Right cardiac atrium (tissue), 5 donors: ENCODE data around the gene ANO1. TPM values are rescaled to one million over a fixed set of nuclear protein-coding genes. Genes with fewer than 3 reads are reported as not detected.

ENCODE experiments used
- ATAC-seq, 2 donors: fragments of 200-7000 bp; cut with Tn5 transposase; one replicate each; pipeline versions ENCODE4 v1.8.0 to v1.9.1; 2020; ENCODE audit warnings: moderate library complexity in 2 of 2, mild to moderate bottlenecking in 1 of 2
- DNase-seq, 3 donors: peaks; one replicate each; pipeline ENCODE4 v3.0.0-alpha.2; 2020
- H3K27ac ChIP-seq: one replicate; pipeline ENCODE4 v1.5.1; 2013; ENCODE audit warnings: mild to moderate bottlenecking, low read length, control low read depth, moderate library complexity
- H3K27me3 ChIP-seq: one replicate; pipeline ENCODE4 v1.6.1; 2013; ENCODE audit not compliant: control insufficient read depth, insufficient read depth
- H3K4me1 ChIP-seq: one replicate; pipeline ENCODE4 v1.6.1; 2013; ENCODE audit warnings: low read length; ENCODE audit not compliant: control insufficient read depth, insufficient read depth
- H3K4me3 ChIP-seq: one replicate; pipeline ENCODE4 v1.5.1; 2013; ENCODE audit warnings: low read length, control low read depth
- H3K9me3 ChIP-seq: one replicate; pipeline ENCODE4 v1.6.1; 2013; ENCODE audit warnings: low read length; ENCODE audit not compliant: control insufficient read depth
- WGBS: extraction: QIAGEN DNeasy Blood & Tissue Kit; methylation state at CpG from one replicate; pipeline ENCODE4 v1.1.7; 2013; 5-methylcytosine and 5-hydroxymethylcytosine counted together
- intact Hi-C, 4 donors: fragments of 100-400 bp; cut with DNase I; formaldehyde crosslinking; loops; one replicate each; pipeline versions ENCODE4 v1.11.0 to v1.14.0; 2022 to 2023
- polyA plus RNA-seq: library from polyadenylated mRNA; stranded (reverse); fragments of 200-250 nt; gene quantifications from one replicate; pipeline ENCODE4 v1.2.3, GENCODE V29; 2013
- total RNA-seq, 4 donors: library from RNA; stranded (reverse); fragmentation: NEBNext Ultra II Directional; extraction: Animal tissue kit (Norgen Biotek cat#: 25700); gene quantifications; one replicate each; pipeline ENCODE4 v1.2.1, GENCODE V29; 2021
- donor health status: healthy with polysubstance abuse.
- donor health status: DM: no; HTN: yes; CAD: no.
- donor health status: DM: no; HTN: no; CAD: no.
- donor health status: DM: no; HTN: yes; CAD: no; lungs with severe emphysema.
- donor health status: DM: yes; HTN: yes; CAD: no.

The ANO1 gene
- total and polyA plus RNA-seq, 5 donors: 6.8 to 18.2 (median 8.8) TPM

- peak in 1 of 3 donors; percentile 58 for DNase-seq
- Histone ChIP-seq H3K27ac (no peak overlapping the region), H3K4me1 (no peaks in the 10 kb centered on the region), H3K9me3 (no peaks in the 10 kb centered on the region), H3K4me3 (no peak overlapping the region), H3K27me3 (no peaks in the 10 kb centered on the region)
- no peak for ATAC-seq
- 46% methylated on average over 8 of the region's 8 CpGs for WGBS
- intact Hi-C loops: no loop called here
Observed at GRCh38 chr11:70158201-70158600, 80.1 kb downstream of the ANO1 start.

- Histone ChIP-seq H3K27me3 (no peaks in the 10 kb centered on the region), H3K27ac (no peak overlapping the region), H3K4me3 (no peak overlapping the region), H3K9me3 (no peaks in the 10 kb centered on the region), H3K4me1 (no peaks in the 10 kb centered on the region)
- DNase-seq: peak in 2 of 3 donors; percentile 42 to 57
- WGBS: 89% methylated on average over 14 of the region's 14 CpGs
- no peak for ATAC-seq
- intact Hi-C loops: no loop called here
Observed at GRCh38 chr11:70158757-70159389, 80.8 kb downstream of the ANO1 start.

GRCh38 chr11:70159627-70160570, 81.8 kb downstream of the ANO1 start:
- Histone ChIP-seq H3K9me3 (no peaks in the 10 kb centered on the region), H3K27ac (no peak overlapping the region), H3K4me3 (no peak overlapping the region), H3K27me3 (no peaks in the 10 kb centered on the region), H3K4me1 (no peaks in the 10 kb centered on the region)
- DNase-seq (peak in 2 of 3 donors; percentile 32 to 59), ATAC-seq (peak; percentile 15 to 60)
- 74% methylated on average over 24 of the region's 24 CpGs for WGBS
- intact Hi-C loops: no loop called here

- no peak for ATAC-seq
- H3K9me3 ChIP-seq: no peaks in the 10 kb centered on the region
- H3K4me3 ChIP-seq: no peak overlapping the region
- WGBS: 92% methylated on average over 17 of the region's 17 CpGs
- intact Hi-C loops: no loop called here
- no peaks in the 10 kb centered on the region for H3K27me3 ChIP-seq
- no peak overlapping the region for H3K27ac ChIP-seq
- DNase-seq: peak in 1 of 3 donors; percentile 14
- H3K4me1 ChIP-seq: no peaks in the 10 kb centered on the region
Observed at GRCh38 chr11:70161043-70161625, 83.0 kb downstream of the ANO1 start.

GRCh38 chr11:70164705-70165104, 86.6 kb downstream of the ANO1 start:
- H3K4me1 ChIP-seq: no peaks in the 10 kb centered on the region
- no peak overlapping the region for H3K4me3 ChIP-seq
- ATAC-seq (no peak), DNase-seq (peak in 1 of 3 donors; percentile 9)
- H3K9me3 ChIP-seq: no peaks in the 10 kb centered on the region
- 89% methylated on average over 10 of the region's 10 CpGs for WGBS
- H3K27ac ChIP-seq: no peak overlapping the region
- H3K27me3 ChIP-seq: no peaks in the 10 kb centered on the region
- intact Hi-C loops: no loop called here

- intact Hi-C loops: no loop called here
- WGBS: 87% methylated on average over 9 of the region's 9 CpGs
- Histone ChIP-seq H3K4me3 (no peak overlapping the region), H3K9me3 (no peaks in the 10 kb centered on the region), H3K4me1 (no peaks in the 10 kb centered on the region), H3K27ac (no peak overlapping the region), H3K27me3 (no peaks in the 10 kb centered on the region)
- ATAC-seq (no peak), DNase-seq (peak in 1 of 3 donors; percentile 6)
Observed at GRCh38 chr11:70167120-70167519, 89.0 kb downstream of the ANO1 start.

GRCh38 chr11:70167723-70168404, 89.7 kb downstream of the ANO1 start:
- no peak overlapping the region for H3K27ac ChIP-seq
- H3K9me3 ChIP-seq: no peaks in the 10 kb centered on the region
- DNase-seq: peak in 1 of 3 donors; percentile 16
- intact Hi-C loops: no loop called here
- ATAC-seq: peak in 1 of 2 donors; percentile 18
- no peaks in the 10 kb centered on the region for H3K4me1 ChIP-seq
- no peaks in the 10 kb centered on the region for H3K27me3 ChIP-seq
- 88% methylated on average over 17 of the region's 17 CpGs for WGBS
- no peak overlapping the region for H3K4me3 ChIP-seq

GRCh38 chr11:70168405-70168754, 90.3 kb downstream of the ANO1 start:
- WGBS: 95% methylated on average over 6 of the region's 6 CpGs
- DNase-seq (peak in 1 of 3 donors; percentile 8), ATAC-seq (no peak)
- no peak overlapping the region for H3K4me3 ChIP-seq
- H3K9me3 ChIP-seq: no peaks in the 10 kb centered on the region
- H3K27ac ChIP-seq: no peak overlapping the region
- H3K4me1 ChIP-seq: no peaks in the 10 kb centered on the region
- intact Hi-C loops: no loop called here
- H3K27me3 ChIP-seq: no peaks in the 10 kb centered on the region

GRCh38 chr11:70169127-70169526, 91.0 kb downstream of the ANO1 start:
- no peak for ATAC-seq
- Histone ChIP-seq H3K4me1 (no peaks in the 10 kb centered on the region), H3K9me3 (no peaks in the 10 kb centered on the region), H3K4me3 (no peak overlapping the region), H3K27ac (no peak overlapping the region), H3K27me3 (no peaks in the 10 kb centered on the region)
- peak in 1 of 3 donors; percentile 9 for DNase-seq
- WGBS: 62% methylated on average over 11 of the region's 11 CpGs
- intact Hi-C loops: no loop called here

GRCh38 chr11:70169632-70170031, 91.5 kb downstream of the ANO1 start:
- WGBS: 88% methylated on average over 8 of the region's 8 CpGs
- Histone ChIP-seq H3K9me3 (no peaks in the 10 kb centered on the region), H3K4me3 (no peak overlapping the region), H3K27ac (no peak overlapping the region), H3K4me1 (no peaks in the 10 kb centered on the region), H3K27me3 (no peaks in the 10 kb centered on the region)
- ATAC-seq (no peak), DNase-seq (peak in 2 of 3 donors; percentile 24 to 28)
- intact Hi-C loops: no loop called here
